T-helper 2 cell (primary cell): ENCODE measurements around the gene TMEM169.
"Not testable (repeated sequence)": the region's sequence is repeated elsewhere in the genome, so short reads cannot be mapped to it uniquely, and the experiment has no call there.

Source experiments
- DNase-seq, 5 experiments: peaks; one replicate each; pipeline versions ENCODE4 v3.0.0 to v3.0.0-alpha.2; 2012 to 2022

Gene TMEM169

GRCh38 chr2:216134958-216135541 lies 53.3 kb downstream of the TMEM169 start:
- DNase-seq: no peak

DNA sequence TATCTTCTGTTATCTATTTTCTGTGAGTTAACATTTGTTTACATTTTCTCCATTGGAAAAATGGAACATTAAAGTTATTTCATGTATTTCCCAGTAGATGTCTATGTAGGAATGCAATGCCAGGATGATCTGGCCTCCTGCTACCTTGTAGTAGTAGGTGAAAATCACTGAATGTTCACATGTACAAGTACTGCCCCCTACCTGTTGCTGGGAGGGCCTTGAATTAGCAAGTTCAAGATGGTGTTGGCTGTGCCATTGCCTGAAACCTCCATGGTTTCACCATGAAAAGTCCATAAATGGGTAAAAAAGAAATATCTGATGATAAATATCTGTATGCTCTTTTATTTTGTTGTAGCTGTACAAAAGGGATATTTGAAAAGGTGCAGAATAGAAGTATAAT lies 58.2 kb downstream of the TMEM169 start:
- peak in 3 of 5 experiments; percentile 6 to 65 (median 13) for DNase-seq

GRCh38 chr2:216141516-216141915 lies 59.8 kb downstream of the TMEM169 start:
- DNase-seq: not testable (repeated sequence)

DNA sequence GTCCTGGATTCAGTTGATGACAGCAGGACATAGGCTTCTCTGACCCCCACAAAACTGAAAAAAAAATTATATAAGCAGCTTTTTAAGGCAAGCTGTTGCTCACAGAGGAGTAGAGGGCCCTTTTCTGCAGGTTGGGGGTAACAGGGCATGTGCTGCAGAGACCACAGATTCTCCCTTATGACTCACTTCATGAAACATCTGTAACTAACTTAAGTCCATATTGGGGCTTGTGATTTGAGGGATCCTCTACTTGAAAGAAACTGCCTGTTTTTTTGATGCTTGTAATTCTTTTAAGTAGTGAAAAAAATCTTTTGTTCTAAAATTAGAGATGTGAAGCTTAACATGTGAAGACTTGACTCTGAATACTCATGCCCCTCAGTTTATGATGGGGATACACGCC lies 60.8 kb downstream of the TMEM169 start:
- DNase-seq: peak in 1 of 5 experiments; percentile 86

DNA sequence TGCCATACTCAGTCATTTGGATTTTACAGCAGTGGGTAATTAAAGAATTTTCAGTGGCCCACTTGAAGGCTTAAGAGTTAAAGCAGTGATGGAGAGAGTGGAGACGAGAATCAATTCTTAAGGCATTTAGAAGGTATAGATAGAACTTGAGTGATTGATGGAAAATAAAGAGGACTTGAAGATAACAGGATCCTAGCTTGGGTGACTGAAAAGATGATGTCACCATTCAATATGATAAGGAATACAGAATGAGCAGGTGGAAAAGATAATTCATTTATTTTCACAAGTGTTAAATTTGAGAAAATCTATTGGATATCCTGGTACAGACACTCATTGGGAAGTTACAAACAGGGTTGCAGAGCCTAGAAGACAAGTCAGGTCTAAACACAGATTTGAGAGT lies 62.7 kb downstream of the TMEM169 start:
- no peak for DNase-seq

- DNase-seq: no peak
Observed at GRCh38 chr2:216144857-216145256, 63.1 kb downstream of the TMEM169 start.

- DNase-seq: no peak
Observed at GRCh38 chr2:216146573-216146972, 64.9 kb downstream of the TMEM169 start.

- DNase-seq: no peak
Observed at GRCh38 chr2:216147172-216148131, 65.7 kb downstream of the TMEM169 start.

- no peak for DNase-seq
Observed at GRCh38 chr2:216148983-216149382, 67.3 kb downstream of the TMEM169 start.

GRCh38 chr2:216149741-216150140 lies 68.0 kb downstream of the TMEM169 start:
- DNase-seq: no peak

DNA sequence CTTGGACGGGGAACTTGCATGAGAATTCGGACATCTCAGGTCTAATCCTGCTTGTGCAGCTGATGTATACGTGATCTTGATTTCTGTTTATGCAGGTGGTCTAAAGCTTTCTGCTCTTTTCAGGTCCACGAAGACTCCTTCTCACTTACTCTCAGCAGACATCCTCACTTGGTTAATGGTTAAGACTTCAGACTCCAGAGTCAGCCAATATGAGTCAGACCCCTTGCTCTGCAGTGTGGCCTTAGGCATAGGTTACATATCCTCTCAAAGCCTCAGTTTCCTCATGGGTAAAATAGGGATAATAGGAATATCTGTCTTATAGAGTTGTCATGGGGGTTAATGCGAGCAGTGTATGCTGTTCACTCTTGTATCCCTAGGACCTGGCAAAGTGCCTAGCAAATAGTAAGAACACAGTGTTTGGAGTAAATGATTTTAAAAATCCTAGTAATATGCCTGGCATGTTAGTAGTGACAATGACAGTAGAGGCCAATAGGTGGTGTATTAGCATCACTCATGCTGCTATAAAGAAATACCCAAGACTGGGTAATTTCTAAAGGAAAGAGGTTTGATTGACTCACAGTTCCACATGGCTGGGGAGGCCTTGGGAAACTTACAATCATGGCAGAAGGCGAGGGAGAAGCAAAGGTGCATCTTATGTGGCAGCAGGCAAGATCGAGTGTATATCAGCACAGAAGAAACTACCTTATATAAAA lies 69.8 kb downstream of the TMEM169 start:
- no peak for DNase-seq
